Gastroesophageal sphincter (tissue), 4 donors: ENCODE results near the gene CSNK1D. TPM values are rescaled to one million over a fixed set of nuclear protein-coding genes. Genes with fewer than 3 reads are reported as not detected.

ENCODE experiments used
- ATAC-seq: fragments of 150-250 bp; one replicate; pipeline ENCODE4 v1.9.1; 2016; ENCODE audit warnings: mild to moderate bottlenecking, moderate library complexity
- H3K27ac ChIP-seq, 4 donors: fragments of 200-600 bp; sonication (generic) in 3 of 4; 1 replicate in 3 of 4; 2 replicates in 1 of 4; pipeline ENCODE4 v1.5.1; 2016 to 2019
- H3K27me3 ChIP-seq: fragments of 200-600 bp; sonication (generic); one replicate; pipeline ENCODE4 v1.5.1; 2019
- H3K36me3 ChIP-seq, 2 donors: fragments of 200-600 bp; sonication (generic); one replicate each; pipeline ENCODE4 v1.5.1; 2019; ENCODE audit warnings: control low read depth in 1 of 2
- H3K4me1 ChIP-seq, 3 donors: fragments of 200-600 bp; sonication (generic); 1 replicate in 2 of 3; 2 replicates in 1 of 3; pipeline ENCODE4 v1.5.1; 2016 to 2019; ENCODE audit warnings: control low read depth in 2 of 3
- H3K4me3 ChIP-seq, 2 donors: fragments of 200-600 bp; sonication (generic); one replicate each; pipeline ENCODE4 v1.5.1; 2019; ENCODE audit warnings: mild to moderate bottlenecking in 1 of 2, moderate library complexity in 1 of 2
- H3K9me3 ChIP-seq, 3 donors: fragments of 200-600 bp; sonication (generic); one replicate each; pipeline ENCODE4 v1.5.1; 2017 to 2019; ENCODE audit warnings: control low read depth in 2 of 3
- CTCF ChIP-seq, 4 experiments: fragments of 200-600 bp in 2 of 4; fragments of 450-650 bp in 2 of 4; sonication (generic) in 1 of 4; IDR thresholded peaks; one replicate each; pipeline ENCODE4 v1.5.1; 2017 to 2019; ENCODE audit warnings: antibody characterized with exemption in 4 of 4, mild to moderate bottlenecking in 2 of 4, moderate library complexity in 2 of 4
- EP300 ChIP-seq: sonication (generic); formaldehyde crosslinking; IDR thresholded peaks from one replicate; pipeline ENCODE4 v1.6.1; 2017; ENCODE audit warnings: antibody characterized with exemption, mild to moderate bottlenecking
- POLR2A ChIP-seq, 2 donors: fragments of 450-650 bp; IDR thresholded peaks; one replicate each; pipeline ENCODE4 v1.6.1; 2017; ENCODE audit warnings: antibody characterized with exemption in 2 of 2, mild to moderate bottlenecking in 2 of 2, moderate library complexity in 1 of 2
- POLR2AphosphoS5 ChIP-seq: sonication (generic); formaldehyde crosslinking; IDR thresholded peaks from one replicate; pipeline ENCODE4 v1.6.1; 2017; ENCODE audit warnings: antibody characterized with exemption
- WGBS, 2 donors: methylation state at CpG; one replicate each; pipeline ENCODE4 v1.1.5; 2018; ENCODE audit warnings: low coverage in 1 of 2; 5-methylcytosine and 5-hydroxymethylcytosine counted together
- total RNA-seq, 4 donors: library from RNA; depleted of rRNA; stranded (reverse); fragments of >200 nt; gene quantifications; one replicate each; pipeline ENCODE4 v1.1.0, GENCODE V29; 2016

The CSNK1D gene
- total RNA-seq, 4 donors from 2014 or later, result 23.4 to 92.1 (median 72.4) TPM

DNA sequence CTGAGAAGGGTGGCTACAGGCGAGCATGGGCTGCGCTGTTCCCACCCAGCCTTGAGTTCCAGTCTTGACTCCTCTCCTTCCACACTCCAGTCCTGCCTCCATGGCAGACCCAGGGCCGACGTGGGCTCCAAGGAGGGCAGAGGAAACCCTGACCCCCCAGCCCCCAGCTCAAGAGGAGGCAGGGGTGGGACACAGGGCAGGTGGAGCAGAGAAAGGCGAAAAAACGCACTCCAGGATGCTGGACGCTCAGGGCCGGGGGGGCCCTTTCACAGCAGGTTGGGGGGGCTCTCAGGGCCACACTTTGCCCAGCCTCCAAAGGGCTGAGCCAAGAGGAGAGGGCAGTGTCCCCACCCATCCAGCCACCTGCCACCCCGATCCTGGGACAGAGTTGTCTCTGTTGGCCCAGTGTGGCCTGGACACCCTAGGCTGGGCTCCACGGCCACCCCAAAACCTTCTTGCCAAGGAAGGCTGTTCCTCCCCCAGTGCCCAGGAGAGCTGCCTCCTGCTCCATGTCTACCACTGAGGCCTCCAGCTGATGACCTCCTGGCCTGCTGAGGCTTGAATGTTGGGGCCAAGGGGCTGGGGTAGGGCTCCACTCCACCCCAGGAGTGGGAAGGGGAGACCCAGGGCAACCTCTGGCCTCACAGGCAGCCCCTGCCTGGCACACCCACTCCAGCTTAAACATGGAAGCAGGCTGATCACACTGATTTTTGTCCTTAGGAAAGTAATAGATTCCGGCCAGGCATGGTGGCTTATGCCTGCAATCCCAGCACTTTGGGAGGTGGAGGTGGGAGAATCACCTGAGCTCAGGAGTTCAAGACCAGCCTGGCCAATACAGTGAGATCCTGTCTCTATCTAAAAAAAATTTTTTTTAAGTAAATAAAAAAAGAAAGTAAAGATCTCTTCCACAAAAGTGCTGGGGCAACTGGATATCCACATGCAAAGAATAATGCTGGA lies 53.5 kb downstream of the CSNK1D start:
- no peak overlapping the region for H3K27ac ChIP-seq
- no peak for ATAC-seq
- no peaks in the 10 kb centered on the region for H3K27me3 ChIP-seq
- TF ChIP-seq EP300, result no peak
- TF ChIP-seq CTCF (IDR thresholded peaks at IDR 0.05), result no peak
- no peak for TF ChIP-seq POLR2AphosphoS5
- no peak for TF ChIP-seq POLR2A (IDR thresholded peaks at IDR 0.05)
- H3K36me3 ChIP-seq, result no peaks in the 10 kb centered on the region
- H3K4me1 ChIP-seq, result peaks cover 0 to 29% (median 7%) of the 10 kb centered on the region in 3 donors
- H3K4me3 ChIP-seq, result no peak overlapping the region
- H3K9me3 ChIP-seq, result no peaks in the 10 kb centered on the region
- WGBS, 2 donors, result 80% methylated on average over 1 of the region's 11 CpGs; no CpG with 5 or more reads in 1 of the 2 donors

DNA sequence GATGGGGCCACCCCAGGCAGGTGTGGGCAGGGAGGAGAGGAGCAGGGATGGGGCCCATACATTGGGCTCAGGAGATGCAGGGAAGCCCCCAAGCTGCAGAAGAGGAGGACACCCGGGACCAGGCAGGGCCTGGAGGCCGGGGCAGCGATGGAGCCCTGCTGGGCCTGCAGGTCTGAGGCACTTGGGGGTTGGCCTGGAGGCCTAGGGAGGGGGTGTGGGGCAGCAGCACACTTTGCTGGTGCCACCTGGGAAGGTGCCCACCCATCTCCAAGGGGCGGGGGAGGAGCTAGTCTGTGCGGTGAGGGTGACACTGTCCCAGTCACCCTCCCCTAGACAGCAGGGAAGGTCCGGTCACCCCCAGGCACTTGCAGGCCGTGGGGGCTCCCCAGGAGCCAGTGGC lies 54.4 kb downstream of the CSNK1D start:
- no CpG with 5 or more reads among the region's 7 CpGs for WGBS, 2 donors
- no peaks in the 10 kb centered on the region for H3K27me3 ChIP-seq
- no peak for TF ChIP-seq POLR2A (IDR thresholded peaks at IDR 0.05)
- no peak for TF ChIP-seq CTCF (IDR thresholded peaks at IDR 0.05)
- no peak for TF ChIP-seq EP300
- no peak for TF ChIP-seq POLR2AphosphoS5
- no peak overlapping the region for H3K4me3 ChIP-seq
- no peak overlapping the region for H3K27ac ChIP-seq
- H3K9me3 ChIP-seq, result no peaks in the 10 kb centered on the region
- H3K36me3 ChIP-seq, result no peaks in the 10 kb centered on the region
- no peak for ATAC-seq
- peaks cover 0 to 32% (median 7%) of the 10 kb centered on the region in 3 donors for H3K4me1 ChIP-seq

GRCh38 chr17:82218349-82219075 lies 55.0 kb downstream of the CSNK1D start:
- Histone ChIP-seq H3K4me3 (no peak overlapping the region), H3K4me1 (peaks cover 0 to 38% (median 7%) of the 10 kb centered on the region in 3 donors), H3K36me3 (no peaks in the 10 kb centered on the region), H3K27ac (no peak overlapping the region), H3K27me3 (no peaks in the 10 kb centered on the region), H3K9me3 (no peaks in the 10 kb centered on the region)
- 90% methylated on average over 9 of the region's 32 CpGs; no CpG with 5 or more reads in 1 of the 2 donors for WGBS, 2 donors
- TF ChIP-seq POLR2AphosphoS5, result no peak
- TF ChIP-seq EP300, result no peak
- TF ChIP-seq POLR2A (IDR thresholded peaks at IDR 0.05), result no peak
- TF ChIP-seq CTCF (IDR thresholded peaks at IDR 0.05), result no peak
- no peak for ATAC-seq

DNA sequence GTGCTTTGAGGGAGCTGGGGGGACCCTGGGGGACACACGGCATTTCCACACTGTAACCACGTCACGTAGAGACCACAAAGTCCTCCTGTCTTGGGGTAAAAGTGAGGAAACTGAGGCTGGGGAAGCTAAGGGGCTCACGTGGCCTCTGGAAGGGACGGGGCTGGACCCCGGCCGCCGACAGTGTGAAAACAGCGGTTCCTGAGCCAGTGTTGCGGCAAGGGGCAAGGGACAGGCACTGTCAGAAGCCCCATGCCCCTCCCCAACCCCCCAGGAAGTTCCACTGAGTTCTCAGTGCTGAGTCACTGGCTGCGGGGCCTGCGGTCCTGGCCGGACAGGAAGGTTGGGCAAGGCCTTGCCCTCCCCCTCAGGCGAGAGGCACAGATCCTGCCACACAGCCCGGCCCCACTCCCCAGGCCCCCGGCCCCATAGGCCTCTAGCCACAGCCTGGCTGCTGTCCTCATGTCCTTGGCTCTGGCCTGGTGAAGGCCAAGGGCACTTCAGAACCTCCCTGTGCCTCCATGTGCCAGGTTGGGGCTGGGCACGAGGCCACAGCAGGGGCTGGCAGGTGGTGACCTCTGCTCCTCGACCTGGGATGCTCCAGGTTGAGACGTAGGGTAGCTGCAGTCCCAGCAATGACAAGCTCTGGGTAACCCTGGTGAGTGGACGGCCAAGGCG lies 55.8 kb downstream of the CSNK1D start:
- peaks cover 0 to 43% (median 7%) of the 10 kb centered on the region in 3 donors for H3K4me1 ChIP-seq
- H3K36me3 ChIP-seq, result no peaks in the 10 kb centered on the region
- TF ChIP-seq POLR2AphosphoS5, result no peak
- TF ChIP-seq EP300, result no peak
- TF ChIP-seq CTCF (IDR thresholded peaks at IDR 0.05), result no peak
- TF ChIP-seq POLR2A (IDR thresholded peaks at IDR 0.05), result no peak
- H3K9me3 ChIP-seq, result no peaks in the 10 kb centered on the region
- peak overlapping the region in 3 of 4 donors; percentile 53 to 75 (median 73) for H3K27ac ChIP-seq
- 47% methylated on average over 3 of the region's 21 CpGs; no CpG with 5 or more reads in 1 of the 2 donors for WGBS, 2 donors
- H3K4me3 ChIP-seq, result no peak overlapping the region
- no peaks in the 10 kb centered on the region for H3K27me3 ChIP-seq
- ATAC-seq, result peak; percentile 32
